ENCODE data around the gene CROT.

Gene CROT

DNA sequence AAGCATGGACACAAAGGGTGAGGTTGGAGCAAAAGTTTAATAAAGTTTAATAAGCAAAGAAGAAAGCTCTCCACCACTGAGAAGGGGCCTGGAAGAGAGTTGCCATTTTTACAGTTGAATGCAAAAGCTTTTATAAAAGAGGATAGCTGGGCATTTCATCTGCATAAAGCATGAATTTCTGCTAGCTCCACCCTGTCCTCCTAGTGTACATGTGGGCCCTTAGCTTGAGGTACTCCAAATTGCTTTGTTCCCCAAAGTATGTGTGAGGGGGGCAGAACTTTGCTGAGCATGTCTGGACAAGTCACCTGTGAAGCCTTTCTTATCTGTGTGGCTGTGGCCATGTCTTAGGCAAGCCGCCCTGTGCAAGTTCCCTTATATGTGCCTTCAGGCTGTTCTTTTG lies 22.6 kb upstream of the CROT start:
- Histone ChIP-seq H4K20me1 (no peaks in the 10 kb centered on the region), H3K4me3 (no peak overlapping the region), H3K9me3 (peaks cover 45% of the 10 kb centered on the region), H3K27me3 (no peaks in the 10 kb centered on the region), H3K9ac (no peak overlapping the region), H3K36me3 (peaks cover 11% of the 10 kb centered on the region; the same call in 1 of the 2 replicates), H3K27ac (no peak overlapping the region), H3K4me1 (no peaks in the 10 kb centered on the region), H3K4me2 (no peak overlapping the region)
- no peak for TF ChIP-seq Cebpa-rat (IDR thresholded peaks at IDR 0.05)

- H4K20me1 ChIP-seq: no peaks in the 10 kb centered on the region
- H3K36me3 ChIP-seq: peaks cover 39% of the 10 kb centered on the region
- no peaks in the 10 kb centered on the region for H3K4me1 ChIP-seq
- no peak overlapping the region for H3K4me3 ChIP-seq
- H3K4me2 ChIP-seq: no peak overlapping the region
- H3K27me3 ChIP-seq: no peaks in the 10 kb centered on the region
- peaks cover 74% of the 10 kb centered on the region for H3K9me3 ChIP-seq
- H3K9ac ChIP-seq: no peak overlapping the region
- no peak overlapping the region for H3K27ac ChIP-seq
- TF ChIP-seq Cebpa-rat (IDR thresholded peaks at IDR 0.05): no peak
Observed at GRCh38 chr7:87325576-87326370, 19.7 kb upstream of the CROT start.

- no peak overlapping the region for H3K27ac ChIP-seq
- H3K4me1 ChIP-seq: peaks cover 7% of the 10 kb centered on the region; the same call in 1 of the 2 replicates
- no peaks in the 10 kb centered on the region for H4K20me1 ChIP-seq
- H3K9me3 ChIP-seq: peaks cover 62% of the 10 kb centered on the region
- no peak overlapping the region for H3K4me2 ChIP-seq
- peaks cover 32% of the 10 kb centered on the region for H3K36me3 ChIP-seq
- TF ChIP-seq Cebpa-rat (IDR thresholded peaks at IDR 0.05): no peak
- peak overlapping the region; percentile 3; the same call in 1 of the 2 replicates for H3K4me3 ChIP-seq
- no peaks in the 10 kb centered on the region for H3K27me3 ChIP-seq
- H3K9ac ChIP-seq: no peak overlapping the region
Observed at GRCh38 chr7:87328281-87328680, 17.2 kb upstream of the CROT start.

GRCh38 chr7:87330316-87330715 lies 15.1 kb upstream of the CROT start:
- no peak for TF ChIP-seq Cebpa-rat (IDR thresholded peaks at IDR 0.05)
- Histone ChIP-seq H3K36me3 (peaks cover 32% of the 10 kb centered on the region), H4K20me1 (no peaks in the 10 kb centered on the region), H3K9me3 (peaks cover 59% of the 10 kb centered on the region), H3K27me3 (no peaks in the 10 kb centered on the region), H3K4me3 (no peak overlapping the region), H3K9ac (no peak overlapping the region), H3K4me1 (peaks cover 7% of the 10 kb centered on the region; the same call in 1 of the 2 replicates), H3K4me2 (no peak overlapping the region), H3K27ac (no peak overlapping the region; the same call in 1 of the 2 replicates)

GRCh38 chr7:87330942-87331341 lies 14.5 kb upstream of the CROT start:
- H3K27me3 ChIP-seq: no peaks in the 10 kb centered on the region
- H3K9me3 ChIP-seq: peaks cover 58% of the 10 kb centered on the region
- H3K4me2 ChIP-seq: no peak overlapping the region
- TF ChIP-seq Cebpa-rat (IDR thresholded peaks at IDR 0.05): no peak
- H4K20me1 ChIP-seq: no peaks in the 10 kb centered on the region
- peaks cover 7% of the 10 kb centered on the region; the same call in 1 of the 2 replicates for H3K4me1 ChIP-seq
- H3K36me3 ChIP-seq: peaks cover 32% of the 10 kb centered on the region
- no peak overlapping the region for H3K9ac ChIP-seq
- H3K4me3 ChIP-seq: no peak overlapping the region
- no peak overlapping the region; the same call in 1 of the 2 replicates for H3K27ac ChIP-seq

GRCh38 chr7:87331687-87332252 lies 13.7 kb upstream of the CROT start:
- no peak overlapping the region for H3K4me2 ChIP-seq
- TF ChIP-seq Cebpa-rat (IDR thresholded peaks at IDR 0.05): no peak
- peaks cover 50% of the 10 kb centered on the region for H3K9me3 ChIP-seq
- no peak overlapping the region for H3K9ac ChIP-seq
- no peak overlapping the region for H3K4me3 ChIP-seq
- H3K27ac ChIP-seq: no peak overlapping the region
- peaks cover 7% of the 10 kb centered on the region; the same call in 1 of the 2 replicates for H3K4me1 ChIP-seq
- no peaks in the 10 kb centered on the region for H4K20me1 ChIP-seq
- no peaks in the 10 kb centered on the region for H3K27me3 ChIP-seq
- peaks cover 32% of the 10 kb centered on the region for H3K36me3 ChIP-seq

DNA sequence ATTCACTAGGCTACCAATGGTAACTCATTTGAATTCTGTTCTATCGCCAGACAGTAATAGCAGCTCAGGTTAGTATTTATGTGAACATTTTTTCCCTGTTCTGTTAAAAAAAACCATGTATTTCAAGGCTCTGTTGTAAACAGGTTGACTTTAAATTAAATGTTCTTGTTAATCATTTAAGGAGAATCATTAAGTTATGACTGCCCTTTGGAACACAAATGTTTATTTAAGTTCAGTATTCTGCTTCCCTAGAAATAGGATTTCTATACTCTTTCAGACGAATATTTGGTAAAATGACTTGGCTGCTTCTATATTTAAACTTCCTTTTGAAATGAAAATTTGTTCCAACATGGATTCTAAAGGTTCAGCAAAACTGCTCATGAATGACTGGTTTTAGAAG lies 13.1 kb upstream of the CROT start:
- no peak overlapping the region for H3K9ac ChIP-seq
- TF ChIP-seq Cebpa-rat (IDR thresholded peaks at IDR 0.05): no peak
- H3K4me3 ChIP-seq: no peak overlapping the region
- peaks cover 44% of the 10 kb centered on the region for H3K9me3 ChIP-seq
- peaks cover 32% of the 10 kb centered on the region for H3K36me3 ChIP-seq
- H3K4me2 ChIP-seq: no peak overlapping the region
- peaks cover 7% of the 10 kb centered on the region; the same call in 1 of the 2 replicates for H3K4me1 ChIP-seq
- H3K27ac ChIP-seq: no peak overlapping the region
- no peaks in the 10 kb centered on the region for H3K27me3 ChIP-seq
- H4K20me1 ChIP-seq: no peaks in the 10 kb centered on the region

DNA sequence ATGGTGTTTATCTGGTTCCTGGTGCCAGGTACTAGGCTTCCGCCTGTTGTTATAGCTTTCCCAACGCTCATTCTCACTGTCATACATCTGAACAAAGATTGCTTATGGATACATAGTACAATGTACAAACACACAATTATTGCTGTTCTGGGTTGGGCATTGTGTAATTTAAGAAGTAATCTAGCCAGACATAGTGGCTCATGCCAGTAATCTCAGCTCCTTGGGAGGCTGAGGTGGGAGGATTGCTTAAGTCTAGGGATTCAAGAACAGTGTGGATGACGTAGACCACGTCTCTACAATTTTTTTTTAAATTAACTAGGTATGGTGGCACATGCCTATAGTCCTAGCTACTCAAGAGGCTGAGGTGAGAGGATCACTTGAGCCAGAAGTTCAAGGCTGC lies 9.3 kb upstream of the CROT start:
- Histone ChIP-seq H4K20me1 (no peaks in the 10 kb centered on the region), H3K4me1 (peaks cover 4% of the 10 kb centered on the region; the same call in 1 of the 2 replicates), H3K36me3 (peaks cover 11% of the 10 kb centered on the region), H3K27me3 (no peaks in the 10 kb centered on the region), H3K4me2 (no peak overlapping the region), H3K27ac (no peak overlapping the region), H3K9me3 (peaks cover 6% of the 10 kb centered on the region; the same call in 1 of the 2 replicates), H3K4me3 (no peak overlapping the region), H3K9ac (no peak overlapping the region)
- TF ChIP-seq Cebpa-rat (IDR thresholded peaks at IDR 0.05): no peak

GRCh38 chr7:87337331-87337730 lies 8.1 kb upstream of the CROT start:
- H3K27ac ChIP-seq: no peak overlapping the region
- H3K9me3 ChIP-seq: peaks cover 6% of the 10 kb centered on the region; the same call in 1 of the 2 replicates
- no peaks in the 10 kb centered on the region for H3K4me1 ChIP-seq
- TF ChIP-seq Cebpa-rat (IDR thresholded peaks at IDR 0.05): no peak
- H3K36me3 ChIP-seq: peaks cover 15% of the 10 kb centered on the region
- no peak overlapping the region for H3K9ac ChIP-seq
- H4K20me1 ChIP-seq: no peaks in the 10 kb centered on the region
- H3K4me3 ChIP-seq: no peak overlapping the region
- H3K4me2 ChIP-seq: no peak overlapping the region
- no peaks in the 10 kb centered on the region for H3K27me3 ChIP-seq

- peaks cover 2% of the 10 kb centered on the region; the same call in 1 of the 2 replicates for H3K9me3 ChIP-seq
- no peaks in the 10 kb centered on the region for H4K20me1 ChIP-seq
- no peak for TF ChIP-seq Cebpa-rat (IDR thresholded peaks at IDR 0.05)
- H3K4me2 ChIP-seq: no peak overlapping the region
- H3K4me3 ChIP-seq: no peak overlapping the region
- no peak overlapping the region for H3K9ac ChIP-seq
- peaks cover 9% of the 10 kb centered on the region for H3K4me1 ChIP-seq
- H3K27me3 ChIP-seq: no peaks in the 10 kb centered on the region
- peaks cover 15% of the 10 kb centered on the region for H3K36me3 ChIP-seq
- H3K27ac ChIP-seq: no peak overlapping the region
Observed at GRCh38 chr7:87339373-87339897, 6.0 kb upstream of the CROT start.

Measured in BLaER1 (cell line).